Measurements from ENCODE around the gene STPG1.
"Not testable (repeated sequence)": the region's sequence is repeated elsewhere in the genome, so short reads cannot be mapped to it uniquely, and the experiment has no call there.

STPG1 gene

DNA sequence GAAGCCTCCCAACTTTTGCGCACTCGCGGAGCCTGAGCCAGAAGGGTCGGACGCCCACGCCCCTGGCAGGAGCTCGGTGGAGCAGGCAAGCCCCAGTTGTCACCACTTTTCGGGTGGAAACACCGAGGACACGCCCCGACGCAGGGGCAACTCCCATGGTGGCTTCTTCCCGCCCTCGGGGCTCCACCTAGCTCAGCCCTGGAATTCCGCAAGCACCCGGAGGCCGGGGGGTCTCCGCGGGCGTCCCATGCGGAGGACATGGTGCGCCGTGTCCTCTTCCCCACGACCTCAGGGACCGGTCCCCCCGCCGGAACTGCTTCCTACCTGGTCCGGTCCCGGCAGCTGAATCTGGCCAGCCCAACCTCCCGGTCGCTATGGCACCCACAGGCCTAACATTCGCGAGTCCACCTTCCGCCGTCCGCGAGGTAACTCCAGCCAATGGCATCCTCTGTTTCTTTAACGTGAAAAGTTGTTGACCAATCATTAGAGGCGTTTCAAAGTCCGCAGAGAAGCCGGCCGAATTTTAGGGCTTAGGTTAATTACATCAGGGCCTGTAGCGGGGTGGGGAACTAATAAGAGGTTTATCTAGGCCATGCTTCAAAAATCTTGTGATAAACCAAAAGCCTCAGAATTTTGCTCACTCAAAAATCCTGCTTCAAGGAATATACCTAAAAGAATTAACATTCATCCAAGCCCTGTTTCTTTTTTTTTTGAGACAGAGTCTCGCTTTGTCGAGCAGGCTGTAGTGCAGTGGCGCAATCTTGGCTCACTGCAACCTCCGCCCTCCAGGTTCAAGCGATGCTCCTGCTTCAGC, at the start of gene STPG1:
TSS of gene STPG1 (minus strand) at position 433 of the 814 bp plus-strand sequence. CDS start 12,394 bp downstream, outside the sequence.
- DNase-seq (ENCODE audit: low read depth) = peak; percentile 61

- not testable (repeated sequence) for DNase-seq (ENCODE audit: low read depth)
Measured at GRCh38 chr1:24462128-24462527, 48.5 kb upstream of the STPG1 start.

DNA sequence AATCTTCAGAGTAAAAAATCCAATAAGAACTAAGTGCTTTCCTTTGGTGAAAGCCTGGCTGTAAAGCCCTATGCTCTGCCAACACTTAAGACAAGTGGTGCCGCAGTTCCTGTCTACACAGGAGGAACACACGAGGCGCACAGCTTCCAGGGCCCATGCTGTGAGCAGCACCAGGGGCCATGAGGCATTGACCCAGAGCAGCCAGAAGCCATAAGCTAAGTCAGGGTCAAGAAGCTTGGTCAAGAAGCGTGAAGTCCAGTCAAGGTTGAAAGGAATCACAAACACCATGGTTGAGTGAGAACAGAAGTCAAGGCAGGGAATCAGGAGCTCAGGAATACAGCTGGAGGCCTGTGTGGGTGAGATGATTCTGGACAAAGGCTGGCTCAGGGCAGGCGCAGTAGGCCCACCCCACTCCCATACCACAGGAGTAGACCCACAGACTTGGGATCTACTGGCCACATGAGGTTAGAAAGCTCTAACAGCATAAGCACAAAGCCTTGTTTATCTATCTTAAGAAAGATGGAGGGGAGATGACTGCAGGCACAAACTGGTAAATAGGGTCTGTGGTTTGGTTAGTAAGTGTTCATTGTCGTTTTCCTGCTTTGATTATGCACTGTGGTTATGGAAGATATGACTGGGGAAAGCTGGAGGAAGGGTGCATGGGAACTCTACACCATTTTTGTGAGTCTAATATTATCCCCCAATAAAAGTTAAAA, 46.1 kb upstream of the STPG1 start:
- DNase-seq (ENCODE audit: low read depth) = no peak

DNA sequence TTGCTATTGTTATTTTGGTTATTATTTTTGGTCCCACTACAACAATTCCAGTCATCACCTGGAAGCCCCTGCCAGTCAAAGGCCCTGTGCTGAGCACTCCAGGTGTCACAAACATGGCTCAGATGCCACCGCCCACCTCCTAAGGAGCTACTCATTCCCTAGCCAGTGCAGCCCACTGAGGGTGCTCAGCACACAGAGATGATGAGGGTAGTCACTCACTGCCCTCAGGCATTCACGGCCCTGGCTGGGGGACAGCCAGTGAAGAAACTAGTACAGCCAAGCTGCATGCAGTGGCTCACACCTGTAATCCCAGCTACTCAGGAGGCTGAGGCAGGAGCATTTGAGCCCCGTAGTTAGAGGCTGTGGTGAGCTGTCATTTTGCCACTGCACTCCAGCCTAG, 44.3 kb upstream of the STPG1 start:
- DNase-seq (ENCODE audit: low read depth) = no peak

DNA sequence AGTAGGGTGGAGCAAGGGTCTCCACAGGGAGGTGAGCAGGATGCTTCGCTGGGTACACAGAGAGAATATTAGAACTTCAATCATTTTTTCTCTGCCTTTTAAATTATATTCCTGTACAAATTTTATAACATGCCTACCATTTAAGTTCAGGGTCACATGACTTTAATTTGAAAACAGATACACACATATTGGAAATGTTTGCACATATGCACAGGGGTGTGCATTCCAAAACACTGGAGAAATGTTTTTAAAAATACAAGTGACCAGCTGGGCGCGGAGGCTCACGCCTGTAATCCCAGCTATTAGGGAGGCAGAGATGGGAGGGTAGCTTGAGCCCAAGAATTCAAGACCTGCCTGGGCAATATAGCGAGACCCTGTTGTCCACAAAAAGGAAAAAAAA, 41.7 kb upstream of the STPG1 start:
- no peak for DNase-seq (ENCODE audit: low read depth)

DNA sequence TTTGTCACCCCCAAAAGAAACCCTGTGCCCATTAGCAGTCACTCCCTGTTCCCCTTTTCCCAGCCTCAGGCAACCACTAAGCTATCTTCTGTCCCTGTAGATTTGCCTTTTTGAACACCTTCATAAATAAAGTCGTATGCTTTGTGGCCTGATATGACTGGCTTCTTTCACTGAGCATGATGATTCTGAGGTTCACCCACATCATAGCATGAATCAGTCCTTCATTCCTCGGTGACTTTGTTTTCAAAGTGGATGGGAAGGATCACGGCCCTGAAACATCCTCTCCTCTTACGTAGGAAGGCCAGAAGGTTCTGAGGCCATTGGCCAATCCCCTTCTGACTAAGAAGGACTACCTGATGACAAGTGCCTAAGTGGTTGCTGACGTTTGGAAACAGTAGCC, 41.1 kb upstream of the STPG1 start:
- DNase-seq (ENCODE audit: low read depth) = no peak

DNA sequence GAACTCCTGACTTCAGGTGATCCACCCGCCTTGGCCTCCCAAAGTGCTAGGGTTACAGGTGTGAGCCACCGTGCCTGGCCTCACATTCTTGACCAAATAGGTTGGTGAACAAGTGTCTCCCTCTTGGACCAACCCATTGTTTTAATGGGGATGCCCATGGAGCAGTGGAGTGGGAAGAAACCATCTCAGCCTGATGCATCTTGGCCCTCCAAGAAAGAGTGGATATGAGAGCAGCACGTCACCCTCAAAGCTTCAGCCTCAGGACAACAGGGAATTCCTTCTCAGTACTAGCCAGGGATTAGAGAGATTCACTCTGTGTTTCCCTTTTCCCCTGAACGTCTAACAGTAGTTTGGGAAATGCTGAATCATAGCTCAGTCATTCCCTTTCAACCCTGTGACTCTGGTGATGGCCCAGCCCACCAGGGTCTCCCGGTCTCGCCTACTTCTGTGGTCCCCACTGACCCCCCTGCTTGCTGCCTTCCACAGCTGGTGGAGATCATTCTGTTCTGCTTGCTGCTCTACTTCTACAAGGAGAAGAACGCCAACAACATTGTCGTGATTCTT, 39.4 kb upstream of the STPG1 start:
- DNase-seq (ENCODE audit: low read depth) = no peak

- DNase-seq (ENCODE audit: low read depth) = no peak
Measured at GRCh38 chr1:24451746-24452145, 38.2 kb upstream of the STPG1 start.

GRCh38 chr1:24450857-24451397, 37.3 kb upstream of the STPG1 start:
- no peak for DNase-seq (ENCODE audit: low read depth)

DNA sequence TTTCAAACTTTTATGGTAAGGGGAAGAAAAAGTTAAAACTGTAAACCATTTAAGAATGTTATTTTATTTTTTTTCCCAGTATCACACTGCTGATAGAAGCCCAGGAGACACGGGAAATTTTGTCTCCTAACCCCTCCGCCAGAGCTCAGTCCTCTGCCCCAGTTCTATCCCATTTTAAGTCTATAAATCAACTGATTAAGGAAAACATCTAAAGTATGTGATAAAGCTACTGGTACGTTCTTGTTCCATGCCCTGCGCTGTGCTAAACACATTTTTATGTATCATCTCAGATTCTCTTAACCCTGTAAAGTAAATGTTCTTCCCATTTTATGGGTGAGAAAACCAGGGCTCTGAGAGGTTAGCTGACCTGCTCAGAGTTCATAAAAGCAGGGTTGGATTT, 36.7 kb upstream of the STPG1 start:
- no peak for DNase-seq (ENCODE audit: low read depth)

GRCh38 chr1:24446446-24446845, 32.9 kb upstream of the STPG1 start:
- not testable (repeated sequence) for DNase-seq (ENCODE audit: low read depth)

GRCh38 chr1:24443241-24443656, 29.7 kb upstream of the STPG1 start:
- no peak for DNase-seq (ENCODE audit: low read depth)

DNA sequence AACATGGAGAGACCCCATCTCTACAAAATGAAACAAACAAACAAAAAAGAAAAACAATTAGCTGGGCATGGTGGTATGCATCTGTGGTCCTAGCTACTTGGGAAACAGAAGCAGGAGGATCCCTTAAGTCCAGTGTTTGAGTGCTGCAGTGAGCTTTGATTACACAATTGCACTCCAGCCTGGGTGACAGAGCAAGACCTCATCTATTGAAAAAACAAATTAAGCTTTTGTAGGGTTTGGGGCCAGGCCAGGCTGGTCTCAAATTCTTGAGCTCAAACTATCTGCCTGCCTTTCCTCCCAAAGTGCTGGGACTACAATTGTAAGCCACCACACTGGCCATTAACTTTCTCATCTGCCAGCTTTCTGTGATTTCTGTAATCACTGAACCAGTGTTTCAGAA, 29.2 kb upstream of the STPG1 start:
- no peak for DNase-seq (ENCODE audit: low read depth)

DNA sequence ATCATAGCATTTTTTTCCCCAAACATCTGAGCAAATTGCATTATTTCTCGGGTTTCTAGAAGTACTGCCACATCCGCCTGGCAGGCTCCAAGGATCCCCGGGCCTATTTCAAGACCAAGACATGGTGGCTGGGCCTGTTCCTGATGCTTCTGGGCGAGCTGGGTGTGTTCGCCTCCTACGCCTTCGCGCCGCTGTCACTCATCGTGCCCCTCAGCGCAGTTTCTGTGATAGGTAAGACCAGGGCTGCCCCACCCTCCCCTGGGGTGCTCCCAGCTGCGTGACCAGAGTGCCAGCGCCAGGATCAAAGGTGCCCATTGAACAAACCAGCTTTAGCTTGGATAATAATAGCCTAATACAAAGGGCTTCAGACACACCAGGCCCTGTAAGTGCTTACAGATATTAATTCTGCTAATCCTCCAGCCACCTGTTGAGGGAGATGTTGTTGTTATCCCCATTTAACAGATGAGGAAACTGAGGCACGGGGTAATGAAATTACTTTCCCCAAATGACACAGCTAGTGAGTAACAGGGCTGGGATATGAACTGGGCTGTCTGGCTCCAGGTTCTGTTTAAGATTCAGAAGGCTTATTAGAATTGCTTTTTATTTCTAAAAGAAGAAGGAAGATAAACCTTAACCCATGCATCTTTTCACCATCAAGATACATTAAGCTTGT, 28.6 kb upstream of the STPG1 start:
- no peak for DNase-seq (ENCODE audit: low read depth)

DNA sequence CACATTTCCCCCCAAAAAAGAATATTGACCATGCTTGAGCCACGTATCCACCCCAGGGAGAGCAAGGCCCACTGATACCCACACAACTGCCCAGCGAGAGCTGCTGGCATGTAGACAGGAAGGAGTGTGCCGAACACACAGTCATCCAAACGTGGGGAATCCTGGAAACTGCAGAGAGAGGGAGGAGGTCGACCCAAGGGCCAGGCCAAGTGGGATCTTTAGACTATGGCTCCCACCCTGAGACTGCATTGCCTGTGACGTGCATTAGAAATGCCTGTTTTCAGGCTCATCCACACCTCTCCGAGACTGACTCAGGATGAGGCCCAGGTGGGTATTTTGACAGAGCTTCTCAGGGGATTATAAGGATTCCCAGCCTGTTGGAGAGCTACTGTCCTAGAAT, 27.9 kb upstream of the STPG1 start:
- no peak for DNase-seq (ENCODE audit: low read depth)

GRCh38 chr1:24440436-24440835, 26.9 kb upstream of the STPG1 start:
- DNase-seq (ENCODE audit: low read depth) = no peak

DNA sequence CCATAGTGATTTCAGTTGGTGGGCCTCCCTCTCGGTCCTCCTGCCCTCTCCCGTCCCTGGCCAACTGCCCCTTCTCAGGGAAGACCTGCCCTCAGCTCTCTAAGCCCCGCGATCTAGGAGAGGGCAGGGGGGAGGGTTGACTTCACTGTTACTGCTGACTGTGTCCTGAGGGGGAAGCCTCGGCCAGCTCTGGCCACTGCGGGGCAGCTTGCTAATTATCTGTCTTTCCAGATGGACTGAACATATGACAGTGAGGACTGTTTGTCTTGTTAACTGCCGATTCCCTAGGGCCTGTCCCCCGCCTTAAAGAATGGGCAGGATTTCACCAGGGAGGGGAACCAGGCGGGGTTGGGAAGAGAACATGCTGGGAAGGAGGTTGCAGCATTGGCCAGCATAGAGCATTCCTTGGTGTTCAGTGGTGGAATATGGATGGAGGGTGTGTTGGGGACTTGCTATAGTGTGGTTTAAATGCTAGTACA, 24.9 kb upstream of the STPG1 start:
- no peak for DNase-seq (ENCODE audit: low read depth)

- DNase-seq (ENCODE audit: low read depth) = no peak
Measured at GRCh38 chr1:24437631-24438396, 24.2 kb upstream of the STPG1 start.

DNA sequence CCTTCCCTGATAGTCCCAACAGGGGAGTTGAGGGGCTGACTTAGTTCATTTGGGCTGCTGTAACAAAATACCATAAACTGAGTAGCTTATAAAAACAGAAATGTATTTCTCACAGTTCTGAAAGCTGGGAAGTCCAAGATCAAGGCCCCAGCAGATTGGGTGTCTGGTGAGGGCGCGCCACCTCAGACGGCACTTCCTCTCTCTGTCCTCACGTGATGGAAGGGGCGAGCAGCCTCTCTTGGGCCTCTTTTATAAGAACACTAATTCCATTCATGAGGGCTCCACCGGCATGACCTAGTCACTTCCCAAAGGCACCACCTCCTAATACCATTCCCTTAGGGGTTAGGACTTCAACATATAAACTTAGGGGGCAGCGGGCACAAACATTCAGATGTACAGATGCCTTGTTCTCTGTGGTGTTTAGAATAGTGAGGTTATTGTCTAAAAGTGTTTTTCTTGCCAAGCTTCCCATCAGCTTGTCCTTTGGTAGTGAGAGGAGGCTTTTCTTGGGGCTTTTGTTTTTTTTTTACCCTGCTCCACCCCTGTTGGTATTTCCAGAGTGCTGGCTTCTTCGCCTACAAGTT, 22.3 kb upstream of the STPG1 start:
- no peak for DNase-seq (ENCODE audit: low read depth)

GRCh38 chr1:24427545-24427862, 13.9 kb upstream of the STPG1 start:
- no peak for DNase-seq (ENCODE audit: low read depth)

All from activated gamma-delta T cell treated with anti-CD3 and anti-CD28 coated beads, Interleukin-2, amount 50 U/mL, for 16 hours (primary cell).